KMS-11 (cell line): Measurements from ENCODE around the gene NDUFB5.

Source experiments
- H2AFZ ChIP-seq: fragments of 200-600 bp; sonication (generic); 2 replicates; pipeline ENCODE4 v1.6.1; 2016; ENCODE audit warnings: antibody characterized with exemption, mixed run types, low read depth
- H3K27ac ChIP-seq: fragments of 200-600 bp; sonication (generic); 2 replicates; pipeline ENCODE4 v1.6.1; 2016; ENCODE audit warnings: mild to moderate bottlenecking, mixed run types
- H3K27me3 ChIP-seq: fragments of 200-600 bp; sonication (generic); 2 replicates; pipeline ENCODE4 v1.6.1; 2017; ENCODE audit warnings: mild to moderate bottlenecking, low read depth, mixed run types, moderate library complexity; ENCODE audit not compliant: insufficient read depth
- H3K36me3 ChIP-seq: fragments of 200-600 bp; sonication (generic); 2 replicates; pipeline ENCODE4 v1.6.1; 2017; ENCODE audit warnings: mild to moderate bottlenecking, mixed run types; ENCODE audit not compliant: insufficient read depth
- H3K4me1 ChIP-seq: fragments of 200-600 bp; sonication (generic); 2 replicates; pipeline ENCODE4 v1.6.1; 2016; ENCODE audit warnings: mild to moderate bottlenecking, low read depth, mixed run types; ENCODE audit not compliant: poor library complexity, severe bottlenecking
- H3K4me2 ChIP-seq: fragments of 200-600 bp; sonication (generic); 2 replicates; pipeline ENCODE4 v1.7.0; 2016; ENCODE audit warnings: mild to moderate bottlenecking, mixed run types
- H3K4me3 ChIP-seq: fragments of 200-600 bp; sonication (generic); IDR thresholded peaks from 2 replicates; pipeline ENCODE4 v1.6.1; 2017; ENCODE audit warnings: low read depth, low read length, mixed read lengths; ENCODE audit not compliant: insufficient read depth
- H3K79me2 ChIP-seq: fragments of 200-600 bp; sonication (generic); 2 replicates; pipeline ENCODE4 v1.6.1; 2016; ENCODE audit warnings: low read depth, mixed run types; ENCODE audit not compliant: insufficient read depth
- H3K9ac ChIP-seq: fragments of 200-600 bp; sonication (generic); 2 replicates; pipeline ENCODE4 v1.6.1; 2016; ENCODE audit warnings: mild to moderate bottlenecking, mixed run types
- H4K20me1 ChIP-seq: fragments of 200-600 bp; sonication (generic); 2 replicates; pipeline ENCODE4 v1.6.1; 2016; ENCODE audit warnings: mild to moderate bottlenecking, mixed run types; ENCODE audit not compliant: insufficient read depth
- CTCF ChIP-seq: fragments of 200-600 bp; sonication (generic); conservative IDR thresholded peaks from 2 replicates; pipeline ENCODE4 v1.6.1; 2017; ENCODE audit warnings: low read depth, mild to moderate bottlenecking, antibody characterized with exemption, low read length, moderate library complexity, mixed read lengths

NDUFB5 gene

DNA sequence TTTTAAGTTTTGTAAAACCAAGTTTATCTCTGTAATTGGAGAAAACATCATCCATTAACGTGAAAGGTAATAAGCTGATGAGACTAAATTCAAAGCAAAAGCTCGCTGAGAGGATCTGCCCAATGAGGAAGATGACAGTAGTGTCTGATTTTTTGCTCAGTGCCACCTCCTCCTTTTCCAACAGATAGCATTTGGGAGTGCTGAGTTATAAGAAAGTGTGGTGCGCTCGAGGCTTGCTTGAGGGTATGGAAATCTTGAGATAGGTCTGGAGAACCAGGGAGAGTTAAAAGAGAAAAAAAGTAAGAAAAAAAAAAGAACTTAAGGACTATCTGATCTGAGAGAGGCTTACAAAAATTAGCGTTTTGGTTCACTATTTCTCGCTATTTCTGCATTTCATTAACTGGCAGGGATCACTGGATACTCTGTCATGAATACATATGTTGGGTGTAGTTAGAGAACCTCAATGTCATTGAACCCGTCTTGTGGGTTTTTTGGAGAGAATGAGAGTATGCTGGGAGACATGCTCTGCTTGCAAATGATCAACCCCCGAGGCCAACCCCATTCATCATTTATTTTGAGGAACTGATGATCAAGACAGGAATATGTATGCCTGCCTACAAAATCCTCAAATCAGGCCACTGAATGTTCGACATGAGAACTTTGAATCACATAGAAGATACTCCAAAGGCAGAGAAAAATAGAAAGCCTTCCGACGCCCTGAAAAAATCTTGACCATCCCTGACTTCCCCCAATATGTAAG is 47.3 kb downstream of the NDUFB5 start:
- peaks cover 18% of the 10 kb centered on the region for H3K4me1 ChIP-seq
- H3K4me3 ChIP-seq = no peak overlapping the region
- peak overlapping the region; percentile 86; the same call in 1 of the 2 replicates for H2AFZ ChIP-seq
- peak overlapping the region; percentile 66; the same call in 1 of the 2 replicates for H3K4me2 ChIP-seq
- peak overlapping the region; percentile 90; the same call in 1 of the 2 replicates for H3K9ac ChIP-seq
- H3K79me2 ChIP-seq = peaks cover 36% of the 10 kb centered on the region
- H4K20me1 ChIP-seq = no peaks in the 10 kb centered on the region
- no peaks in the 10 kb centered on the region for H3K36me3 ChIP-seq
- TF ChIP-seq CTCF = no peak
- no peaks in the 10 kb centered on the region for H3K27me3 ChIP-seq
- H3K27ac ChIP-seq = no peak overlapping the region

GRCh38 chr3:179652447-179653095 is 48.0 kb downstream of the NDUFB5 start, which contains the start of gene USP13:
USP13 (plus strand) TSS chr3:179653040; CDS start chr3:179653226, 186 bp downstream.
- peak within 1 kb of the TSS; percentile 93 for H3K4me3 ChIP-seq

GRCh38 chr3:179653096-179653797 is 48.7 kb downstream of the NDUFB5 start:
- no peak for TF ChIP-seq CTCF
- Histone ChIP-seq H3K4me1 (peaks cover 27% of the 10 kb centered on the region), H3K4me3 (peak overlapping the region; percentile 93), H3K9ac (peak overlapping the region; percentile 90), H4K20me1 (no peaks in the 10 kb centered on the region; the same call in 1 of the 2 replicates), H3K27me3 (no peaks in the 10 kb centered on the region), H3K79me2 (peaks cover 50% of the 10 kb centered on the region), H3K4me2 (peak overlapping the region; percentile 53; the same call in 1 of the 2 replicates), H2AFZ (peak overlapping the region; percentile 78), H3K27ac (peak overlapping the region; percentile 85), H3K36me3 (no peaks in the 10 kb centered on the region)

More at GRCh38 chr3:179652447-179653095, 48.0 kb downstream of the NDUFB5 start, which contains the start of gene USP13:
- H3K27me3 ChIP-seq = no peaks in the 10 kb centered on the region
- H3K4me1 ChIP-seq = peaks cover 23% of the 10 kb centered on the region
- H3K27ac ChIP-seq = peak within 1 kb of the TSS; percentile 85
- no peaks in the 10 kb centered on the region for H3K36me3 ChIP-seq
- no peak for TF ChIP-seq CTCF
- no peaks in the 10 kb centered on the region for H4K20me1 ChIP-seq
- peak within 1 kb of the TSS; percentile 90 for H3K9ac ChIP-seq
- H3K4me2 ChIP-seq = peak within 1 kb of the TSS; percentile 66
- H2AFZ ChIP-seq = peak within 1 kb of the TSS; percentile 86
- H3K79me2 ChIP-seq = peaks cover 43% of the 10 kb centered on the region

DNA sequence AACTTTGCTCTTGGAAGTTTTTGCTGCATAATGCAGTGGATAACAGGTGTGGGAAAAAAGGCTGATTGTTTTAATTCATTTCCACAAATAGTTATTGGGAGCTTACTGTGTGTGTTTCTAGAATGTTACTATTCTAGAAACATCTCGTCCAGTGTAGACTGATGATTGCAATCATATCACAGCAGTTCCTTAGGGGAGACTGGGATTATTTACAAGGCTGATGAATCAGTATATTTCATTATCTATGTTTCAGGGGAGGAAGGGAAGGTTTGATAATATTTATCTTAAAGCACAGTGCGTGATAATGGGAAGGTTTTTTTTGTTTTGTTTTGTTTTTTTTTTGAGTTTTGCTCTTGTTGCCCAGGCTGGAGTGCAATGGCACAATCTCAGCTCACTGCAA is 50.6 kb downstream of the NDUFB5 start:
- no peak for TF ChIP-seq CTCF
- Histone ChIP-seq H3K27ac (no peak overlapping the region), H3K27me3 (no peaks in the 10 kb centered on the region), H3K9ac (peak overlapping the region; percentile 90; the same call in 1 of the 2 replicates), H3K4me3 (no peak overlapping the region), H3K36me3 (no peaks in the 10 kb centered on the region), H2AFZ (no peak overlapping the region), H4K20me1 (no peaks in the 10 kb centered on the region; the same call in 1 of the 2 replicates), H3K4me1 (peaks cover 27% of the 10 kb centered on the region), H3K4me2 (peak overlapping the region; percentile 53), H3K79me2 (peaks cover 69% of the 10 kb centered on the region)
